GM23338 (cell line): ENCODE measurements around the gene DMD. TPM values are rescaled to one million over a fixed set of nuclear protein-coding genes. Genes with fewer than 3 reads are reported as not detected.

Experiments used
- ATAC-seq: fragments of 200-7000 bp; cut with Tn5 transposase; 3 replicates; pipeline ENCODE4 v1.9.1; 2020
- DNase-seq: peaks from one replicate; pipeline ENCODE4 v3.0.0-alpha.2; 2015; ENCODE audit warnings: low spot score
- H2AFZ ChIP-seq: fragments of 200-600 bp; sonication (generic); 2 replicates; pipeline ENCODE4 v1.8.0; 2016; ENCODE audit warnings: antibody characterized with exemption, mild to moderate bottlenecking, moderate library complexity
- H3F3A ChIP-seq: fragments of 200-600 bp; sonication (generic); replicated peaks from 2 replicates; pipeline ENCODE4 v1.8.0; 2017; ENCODE audit warnings: antibody characterized with exemption, mixed run types, low read depth
- H3K27ac ChIP-seq: fragments of 200-600 bp; sonication (generic); 2 replicates; pipeline ENCODE4 v1.6.1; 2016; ENCODE audit warnings: low read depth
- H3K27me3 ChIP-seq: fragments of 200-600 bp; sonication (generic); 2 replicates; pipeline ENCODE4 v1.8.0; 2016; ENCODE audit warnings: mild to moderate bottlenecking, mixed run types, moderate library complexity; ENCODE audit not compliant: insufficient read depth
- H3K36me3 ChIP-seq: fragments of 200-600 bp; sonication (generic); 2 replicates; pipeline ENCODE4 v1.8.0; 2016; ENCODE audit warnings: mild to moderate bottlenecking; ENCODE audit not compliant: insufficient read depth
- H3K4me1 ChIP-seq: fragments of 200-600 bp; sonication (generic); 2 replicates; pipeline ENCODE4 v1.8.0; 2016; ENCODE audit warnings: mild to moderate bottlenecking, moderate library complexity; ENCODE audit not compliant: insufficient read depth
- H3K4me2 ChIP-seq: fragments of 200-600 bp; sonication (generic); 2 replicates; pipeline ENCODE4 v1.7.1; 2017; ENCODE audit warnings: mixed run types
- H3K4me3 ChIP-seq: fragments of 200-600 bp; sonication (generic); 2 replicates; pipeline ENCODE4 v1.6.1; 2016; ENCODE audit warnings: mixed run types
- H3K79me2 ChIP-seq: fragments of 200-600 bp; sonication (generic); replicated peaks from 2 replicates; pipeline ENCODE4 v1.8.0; 2017; ENCODE audit warnings: mild to moderate bottlenecking; ENCODE audit not compliant: insufficient read depth
- H3K9me2 ChIP-seq: fragments of 200-600 bp; sonication (generic); 2 replicates; pipeline ENCODE4 v1.8.0; 2017; ENCODE audit not compliant: insufficient read depth
- H4K20me1 ChIP-seq: fragments of 200-600 bp; sonication (generic); replicated peaks from 2 replicates; pipeline ENCODE4 v1.8.0; 2017; ENCODE audit warnings: mild to moderate bottlenecking; ENCODE audit not compliant: insufficient read depth
- H3K27ac Mint-ChIP-seq: 2 replicates; pipeline ENCODE4 v1.8.0; 2020; ENCODE audit warnings: inconsistent platforms, mild to moderate bottlenecking, moderate library complexity, mixed read lengths
- H3K27me3 Mint-ChIP-seq: 3 replicates; pipeline ENCODE4 v1.8.0; 2022; ENCODE audit warnings: low read depth, mild to moderate bottlenecking, moderate library complexity, mixed read lengths, inconsistent platforms; ENCODE audit not compliant: insufficient read depth, poor library complexity
- H3K36me3 Mint-ChIP-seq: 3 replicates; pipeline ENCODE4 v1.8.0; 2021; ENCODE audit warnings: low read depth, mild to moderate bottlenecking, inconsistent platforms, moderate library complexity, mixed read lengths
- H3K4me1 Mint-ChIP-seq: 3 replicates; pipeline ENCODE4 v1.8.0; 2020; ENCODE audit warnings: mild to moderate bottlenecking, inconsistent platforms, mixed read lengths
- H3K4me3 Mint-ChIP-seq: 3 replicates; pipeline ENCODE4 v1.8.0; 2021; ENCODE audit warnings: moderate library complexity, mild to moderate bottlenecking, inconsistent platforms, mixed read lengths
- H3K9me3 Mint-ChIP-seq: 3 replicates; pipeline ENCODE4 v1.8.0; 2020; ENCODE audit warnings: moderate library complexity, mild to moderate bottlenecking, inconsistent platforms, mixed read lengths
- CREB1 ChIP-seq: fragments of 250-450 bp; sonication (Bioruptor Pico); IDR thresholded peaks from 2 replicates; pipeline ENCODE4 v1.5.0; 2020; ENCODE audit warnings: low read depth, mild to moderate bottlenecking, moderate library complexity
- CTCF ChIP-seq, 2 experiments: fragments of 200-600 bp in 1 of 2; sonication (generic) in 1 of 2; conservative IDR thresholded peaks; 2 replicates each; pipeline versions ENCODE4 v1.5.1 to v1.6.1; 2016 to 2017; ENCODE audit warnings: antibody characterized with exemption in 2 of 2, low read depth in 2 of 2, mild to moderate bottlenecking in 2 of 2, moderate library complexity in 1 of 2
- EZH2 ChIP-seq: fragments of 200-600 bp; sonication (generic); IDR thresholded peaks from one replicate; pipeline ENCODE4 v1.8.0; 2017; ENCODE audit warnings: antibody characterized with exemption, mild to moderate bottlenecking, low read depth; ENCODE audit not compliant: unreplicated experiment
- EZH2phosphoT487 ChIP-seq: fragments of 200-600 bp; sonication (generic); IDR thresholded peaks from one replicate; pipeline ENCODE4 v1.8.1; 2018; ENCODE audit warnings: antibody characterized with exemption; ENCODE audit not compliant: unreplicated experiment
- NANOG ChIP-seq: IDR thresholded peaks from 2 replicates; pipeline ENCODE4 v1.6.1; 2016; ENCODE audit warnings: antibody characterized with exemption, borderline replicate concordance
- POLR2AphosphoS5 ChIP-seq: IDR thresholded peaks from 2 replicates; pipeline ENCODE4 v1.6.1; 2016; ENCODE audit warnings: antibody characterized with exemption, low read depth
- REST ChIP-seq: IDR thresholded peaks from one replicate; pipeline ENCODE4 v1.6.1; 2018; ENCODE audit warnings: antibody characterized with exemption; ENCODE audit not compliant: unreplicated experiment
- ZNF114 ChIP-seq: fragments of 250-450 bp; sonication (Bioruptor Pico); IDR thresholded peaks from 2 replicates; pipeline ENCODE4 v1.5.0; 2020; ENCODE audit warnings: mild to moderate bottlenecking, moderate library complexity
- ZNF331 ChIP-seq: fragments of 250-450 bp; sonication (Bioruptor Pico); IDR thresholded peaks from 2 replicates; pipeline ENCODE4 v1.5.0; 2020; ENCODE audit warnings: low read depth, mild to moderate bottlenecking, moderate library complexity
- polyA plus RNA-seq: library from polyadenylated mRNA; unstranded; fragments of >200 nt; fragmentation: Nextera tagmentation; extraction: Ambion mirVana; gene quantifications from 2 replicates; pipeline ENCODE4 v1.2.1, GENCODE V29; 2016
- total RNA-seq: library from RNA; depleted of rRNA; stranded (reverse); fragments of >200 nt; shearing (Covaris generic); gene quantifications from 2 replicates; pipeline ENCODE4 v1.2.3, GENCODE V29; 2014

The DMD gene
- total and polyA plus RNA-seq, 2 experiments from 2014 or later, result 4.5 to 7.6 TPM

DNA sequence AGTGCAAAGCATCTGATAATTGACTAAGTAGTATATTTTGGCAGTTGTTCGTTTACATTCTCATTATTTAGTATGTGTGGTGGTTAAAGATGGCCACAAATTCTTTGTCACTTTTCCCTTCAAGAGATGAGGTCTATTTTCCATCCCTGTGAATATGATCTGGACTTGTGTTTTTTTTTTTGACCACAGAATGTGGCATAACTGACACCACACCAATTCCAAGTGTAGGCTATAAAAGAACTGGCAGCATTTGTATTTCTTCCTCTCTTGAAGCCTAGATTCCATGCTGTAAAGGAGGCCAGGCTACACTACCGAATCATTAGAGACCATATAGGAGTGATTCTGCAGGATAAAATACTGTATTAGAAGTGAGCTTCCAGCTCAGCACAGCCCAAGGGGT, 596.6 kb downstream of the DMD start:
- Histone ChIP-seq H4K20me1 (no peaks in the 10 kb centered on the region), H3F3A (no peaks in the 10 kb centered on the region), H3K4me1 (no peaks in the 10 kb centered on the region), H3K79me2 (no peaks in the 10 kb centered on the region), H3K9me2 (no peaks in the 10 kb centered on the region), H3K36me3 (no peaks in the 10 kb centered on the region), H3K4me3 (no peak overlapping the region), H3K27ac (no peak overlapping the region), H3K4me2 (no peak overlapping the region), H2AFZ (no peak overlapping the region), H3K27me3 (no peaks in the 10 kb centered on the region)
- Mint-ChIP-seq H3K36me3 (no peaks in the 10 kb centered on the region), H3K4me1 (no peaks in the 10 kb centered on the region; the same call in 2 of the 3 replicates), H3K27ac (no peak overlapping the region), H3K27me3 (no peaks in the 10 kb centered on the region), H3K4me3 (no peak overlapping the region), H3K9me3 (no peaks in the 10 kb centered on the region)
- no peak for TF ChIP-seq ZNF331 (CRISPR knock-in tag)
- DNase-seq, result no peak
- no peak for ATAC-seq

DNA sequence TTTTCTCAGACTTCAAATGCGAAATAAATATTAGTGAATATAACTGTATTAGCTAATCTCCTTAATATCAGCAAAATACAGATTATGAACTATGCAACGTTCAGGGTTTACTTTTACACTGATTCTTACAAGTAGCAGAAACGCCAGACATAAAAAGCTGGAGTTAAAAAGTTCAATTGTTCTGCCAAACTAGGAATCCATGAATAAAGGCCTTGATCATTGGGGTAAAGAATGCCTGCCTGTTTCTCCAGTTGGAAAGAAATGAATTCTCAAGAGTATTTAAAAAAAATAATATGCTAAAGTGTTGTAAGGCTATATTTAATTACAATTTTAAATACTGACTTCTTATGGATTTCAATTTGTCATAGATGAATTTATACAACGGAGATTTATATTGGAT, 612.2 kb downstream of the DMD start:
- no peaks in the 10 kb centered on the region for H4K20me1 ChIP-seq
- no peak for DNase-seq
- no peak overlapping the region for H3K4me3 ChIP-seq
- H3K36me3 ChIP-seq, result no peaks in the 10 kb centered on the region
- Mint-ChIP-seq H3K9me3 (no peaks in the 10 kb centered on the region), H3K4me3 (no peak overlapping the region), H3K4me1 (no peaks in the 10 kb centered on the region), H3K36me3 (no peaks in the 10 kb centered on the region), H3K27ac (no peak overlapping the region), H3K27me3 (no peaks in the 10 kb centered on the region)
- H3K27me3 ChIP-seq, result no peaks in the 10 kb centered on the region
- H3K4me1 ChIP-seq, result no peaks in the 10 kb centered on the region
- no peak for TF ChIP-seq EZH2phosphoT487
- TF ChIP-seq CTCF (conservative IDR thresholded peaks at IDR 0.05; ENCODE audit: low read depth in 2 of 2), result no peak
- no peak for TF ChIP-seq ZNF114
- TF ChIP-seq EZH2, result no peak
- no peak overlapping the region for H3K4me2 ChIP-seq
- no peak overlapping the region for H2AFZ ChIP-seq
- H3K9me2 ChIP-seq, result no peaks in the 10 kb centered on the region
- H3F3A ChIP-seq, result no peaks in the 10 kb centered on the region
- no peak for ATAC-seq
- H3K27ac ChIP-seq, result no peak overlapping the region
- no peaks in the 10 kb centered on the region for H3K79me2 ChIP-seq

GRCh38 chrX:32598707-32599106, 612.6 kb downstream of the DMD start:
- no peak overlapping the region for H2AFZ ChIP-seq
- no peaks in the 10 kb centered on the region for H3K79me2 ChIP-seq
- H3K27me3 ChIP-seq, result no peaks in the 10 kb centered on the region
- Mint-ChIP-seq H3K9me3 (no peaks in the 10 kb centered on the region), H3K27ac (no peak overlapping the region), H3K4me3 (no peak overlapping the region), H3K36me3 (no peaks in the 10 kb centered on the region), H3K27me3 (no peaks in the 10 kb centered on the region), H3K4me1 (no peaks in the 10 kb centered on the region)
- no peaks in the 10 kb centered on the region for H3K4me1 ChIP-seq
- no peak overlapping the region for H3K4me2 ChIP-seq
- H3F3A ChIP-seq, result no peaks in the 10 kb centered on the region
- H3K36me3 ChIP-seq, result no peaks in the 10 kb centered on the region
- no peak overlapping the region for H3K27ac ChIP-seq
- DNase-seq (no peak), ATAC-seq (no peak)
- no peak overlapping the region for H3K4me3 ChIP-seq
- no peaks in the 10 kb centered on the region for H4K20me1 ChIP-seq
- H3K9me2 ChIP-seq, result no peaks in the 10 kb centered on the region
- no peak for TF ChIP-seq NANOG
- TF ChIP-seq CREB1 (CRISPR knock-in tag), result no peak
- no peak for TF ChIP-seq REST
- TF ChIP-seq POLR2AphosphoS5, result no peak
- TF ChIP-seq ZNF114, result no peak
- no peak for TF ChIP-seq EZH2phosphoT487
- no peak for TF ChIP-seq EZH2
